ENCODE measurements around the gene SLC6A6. TPM values are rescaled to one million over a fixed set of nuclear protein-coding genes. Genes with fewer than 3 reads are reported as not detected.

Gene SLC6A6
- total RNA-seq, 1 experiment from 2014 or later = 211 TPM

- no peak for TF ChIP-seq PRDM15 (CRISPR knock-in tag; IDR thresholded peaks at IDR 0.05)
- TF ChIP-seq NR3C1 (CRISPR knock-in tag; conservative IDR thresholded peaks at IDR 0.05; ENCODE audit: low read depth) = no peak
- TF ChIP-seq ZNF423 (CRISPR knock-in tag; IDR thresholded peaks at IDR 0.05) = no peak
- TF ChIP-seq GABPB1 (CRISPR knock-in tag; IDR thresholded peaks at IDR 0.05) = no peak
- TF ChIP-seq FOXP4 (CRISPR knock-in tag; IDR thresholded peaks at IDR 0.05) = no peak
- TF ChIP-seq ERG (CRISPR knock-in tag; IDR thresholded peaks at IDR 0.05) = no peak
- TF ChIP-seq SP1 (CRISPR knock-in tag; conservative IDR thresholded peaks at IDR 0.05) = no peak
- TF ChIP-seq NFE2L1 (CRISPR knock-in tag; IDR thresholded peaks at IDR 0.05) = no peak
Observed at GRCh38 chr3:14522129-14522691, 119.8 kb downstream of the SLC6A6 start (continued).

GRCh38 chr3:14522768-14523167 is 120.4 kb downstream of the SLC6A6 start:
- Mint-ChIP-seq H3K27me3 (ENCODE audit: low read depth) (no peaks in the 10 kb centered on the region; the same call in 1 of the 2 replicates), H3K27ac (no peak overlapping the region), H3K4me1 (peaks cover 20% of the 10 kb centered on the region), H3K9me3 (no peaks in the 10 kb centered on the region), H3K4me3 (no peak overlapping the region), H3K36me3 (no peaks in the 10 kb centered on the region)
- ChIA-PET POLR2A (no interaction called here), CTCF (interaction anchor here (1.4 to 2.5 kb wide), 3 partner anchors 10 to 14 kb away, joined by 5 to 6 read pairs (median 5); no protein-coding TSS in a partner anchor)
- no peak for DNase-seq (ENCODE audit: low spot score)
- ATAC-seq = no peak
- TF ChIP-seq ATF1 (CRISPR knock-in tag; IDR thresholded peaks at IDR 0.05) (no peak), ATF2 (CRISPR knock-in tag; IDR thresholded peaks at IDR 0.05; ENCODE audit: borderline replicate concordance, low read depth) (no peak), HMGA2 (CRISPR knock-in tag; IDR thresholded peaks at IDR 0.05) (no peak), GABPB1 (CRISPR knock-in tag; IDR thresholded peaks at IDR 0.05) (no peak), CREM (CRISPR knock-in tag; IDR thresholded peaks at IDR 0.05) (no peak), E2F1 (CRISPR knock-in tag; IDR thresholded peaks at IDR 0.05) (no peak), MXD4 (CRISPR knock-in tag; IDR thresholded peaks at IDR 0.05; ENCODE audit: borderline replicate concordance) (no peak), ZNF232 (CRISPR knock-in tag; IDR thresholded peaks at IDR 0.05) (no peak), ZNF138 (CRISPR knock-in tag; conservative IDR thresholded peaks at IDR 0.05) (no peak), ZNF512 (CRISPR knock-in tag; IDR thresholded peaks at IDR 0.05; ENCODE audit: borderline replicate concordance) (no peak), AFF4 (CRISPR knock-in tag; IDR thresholded peaks at IDR 0.05; ENCODE audit: borderline replicate concordance) (no peak), IRF2 (CRISPR knock-in tag; IDR thresholded peaks at IDR 0.05; ENCODE audit: borderline replicate concordance, low read depth) (no peak), E2F4 (CRISPR knock-in tag; IDR thresholded peaks at IDR 0.05; ENCODE audit: borderline replicate concordance, low read depth) (no peak)
